Osteoblast (primary cell): ENCODE results near the gene VPS41. TPM values are rescaled to one million over a fixed set of nuclear protein-coding genes. Genes with fewer than 3 reads are reported as not detected.
A peak's percentile ranks its signal among the peaks of the same experiment; 100 is the strongest.

Experiments
- DNase-seq: peaks from one replicate; pipeline ENCODE4 v3.0.0; 2011; ENCODE audit warnings: low spot score, mixed read lengths; ENCODE audit not compliant: insufficient read length; ENCODE audit errors: missing footprints
- H2AFZ ChIP-seq: 2 replicates; pipeline ENCODE4 v1.6.0; 2011; ENCODE audit warnings: mild to moderate bottlenecking, low read length
- H3K27ac ChIP-seq: 2 replicates; pipeline ENCODE4 v1.5.1; 2011; ENCODE audit warnings: mild to moderate bottlenecking, low read depth, low read length, moderate library complexity
- H3K27me3 ChIP-seq: 2 replicates; pipeline ENCODE4 v1.6.0; 2012; ENCODE audit warnings: mild to moderate bottlenecking, control low read depth, inconsistent platforms, low read length, moderate library complexity; ENCODE audit not compliant: insufficient read depth
- H3K36me3 ChIP-seq: 2 replicates; pipeline ENCODE4 v1.5.1; 2011; ENCODE audit warnings: mild to moderate bottlenecking, low read length, control low read depth, moderate library complexity; ENCODE audit not compliant: insufficient read depth
- H3K4me1 ChIP-seq: 2 replicates; pipeline ENCODE4 v1.5.1; 2011; ENCODE audit warnings: mild to moderate bottlenecking, low read length, control low read depth, moderate library complexity; ENCODE audit not compliant: insufficient read depth
- H3K4me2 ChIP-seq: 2 replicates; pipeline ENCODE4 v1.6.0; 2011; ENCODE audit warnings: mild to moderate bottlenecking, low read length; ENCODE audit not compliant: insufficient read depth
- H3K4me3 ChIP-seq: fragments of 200-600 bp; sonication (generic); 3 replicates; pipeline ENCODE4 v1.5.1; 2012; ENCODE audit warnings: mild to moderate bottlenecking, low read length, inconsistent platforms; ENCODE audit not compliant: insufficient read depth
- H3K79me2 ChIP-seq: 2 replicates; pipeline ENCODE4 v1.6.0; 2012; ENCODE audit warnings: mild to moderate bottlenecking, low read length, control low read depth, inconsistent platforms; ENCODE audit not compliant: insufficient read depth
- H3K9me3 ChIP-seq: 2 replicates; pipeline ENCODE4 v1.5.1; 2011; ENCODE audit warnings: low read depth, low read length, control low read depth
- H4K20me1 ChIP-seq: 2 replicates; pipeline ENCODE4 v1.6.0; 2012; ENCODE audit warnings: mild to moderate bottlenecking, low read length, control low read depth; ENCODE audit not compliant: insufficient read depth
- total RNA-seq: library from RNA; depleted of rRNA; stranded (reverse); fragments of >200 nt; gene quantifications from 2 replicates; pipeline ENCODE4 v1.2.3, GENCODE V29; 2012
- TF ChIP-seq, protein P1 (sequence below): IDR thresholded peaks from 2 replicates; pipeline ENCODE4 v1.5.1; 2011; ENCODE audit warnings: mild to moderate bottlenecking, low read depth, low read length, moderate library complexity; ENCODE audit errors: extremely low read depth

Gene VPS41
- total RNA-seq, 1 donor, result 78.5 TPM

DNA sequence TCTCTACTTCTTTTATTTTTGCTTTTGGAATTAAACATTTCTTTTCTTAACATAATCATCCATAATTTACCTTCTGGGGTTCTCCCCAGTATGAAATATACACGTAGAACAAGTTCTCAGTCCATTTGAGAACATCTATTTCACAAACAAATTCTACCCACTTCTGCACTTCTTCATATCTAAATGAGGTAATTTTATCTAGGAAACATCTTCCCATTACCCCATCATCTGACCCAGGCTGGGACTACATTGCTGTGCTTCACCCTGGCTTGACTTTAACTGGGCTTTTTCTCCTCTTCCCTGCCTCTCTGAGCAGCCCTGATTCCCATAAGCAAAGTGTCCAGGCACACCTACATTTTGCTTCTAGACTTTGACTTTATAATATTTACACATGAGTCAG lies 234.5 kb downstream of the VPS41 start:
- Histone ChIP-seq H3K79me2 (no peaks in the 10 kb centered on the region), H3K9me3 (no peaks in the 10 kb centered on the region), H3K4me1 (no peaks in the 10 kb centered on the region), H4K20me1 (no peaks in the 10 kb centered on the region), H2AFZ (no peak overlapping the region), H3K4me3 (no peak overlapping the region), H3K36me3 (no peaks in the 10 kb centered on the region), H3K27me3 (no peaks in the 10 kb centered on the region), H3K27ac (no peak overlapping the region), H3K4me2 (no peak overlapping the region)
- DNase-seq, result no peak
- TF ChIP-seq, protein P1, sequence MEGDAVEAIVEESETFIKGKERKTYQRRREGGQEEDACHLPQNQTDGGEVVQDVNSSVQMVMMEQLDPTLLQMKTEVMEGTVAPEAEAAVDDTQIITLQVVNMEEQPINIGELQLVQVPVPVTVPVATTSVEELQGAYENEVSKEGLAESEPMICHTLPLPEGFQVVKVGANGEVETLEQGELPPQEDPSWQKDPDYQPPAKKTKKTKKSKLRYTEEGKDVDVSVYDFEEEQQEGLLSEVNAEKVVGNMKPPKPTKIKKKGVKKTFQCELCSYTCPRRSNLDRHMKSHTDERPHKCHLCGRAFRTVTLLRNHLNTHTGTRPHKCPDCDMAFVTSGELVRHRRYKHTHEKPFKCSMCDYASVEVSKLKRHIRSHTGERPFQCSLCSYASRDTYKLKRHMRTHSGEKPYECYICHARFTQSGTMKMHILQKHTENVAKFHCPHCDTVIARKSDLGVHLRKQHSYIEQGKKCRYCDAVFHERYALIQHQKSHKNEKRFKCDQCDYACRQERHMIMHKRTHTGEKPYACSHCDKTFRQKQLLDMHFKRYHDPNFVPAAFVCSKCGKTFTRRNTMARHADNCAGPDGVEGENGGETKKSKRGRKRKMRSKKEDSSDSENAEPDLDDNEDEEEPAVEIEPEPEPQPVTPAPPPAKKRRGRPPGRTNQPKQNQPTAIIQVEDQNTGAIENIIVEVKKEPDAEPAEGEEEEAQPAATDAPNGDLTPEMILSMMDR, result no peak

DNA sequence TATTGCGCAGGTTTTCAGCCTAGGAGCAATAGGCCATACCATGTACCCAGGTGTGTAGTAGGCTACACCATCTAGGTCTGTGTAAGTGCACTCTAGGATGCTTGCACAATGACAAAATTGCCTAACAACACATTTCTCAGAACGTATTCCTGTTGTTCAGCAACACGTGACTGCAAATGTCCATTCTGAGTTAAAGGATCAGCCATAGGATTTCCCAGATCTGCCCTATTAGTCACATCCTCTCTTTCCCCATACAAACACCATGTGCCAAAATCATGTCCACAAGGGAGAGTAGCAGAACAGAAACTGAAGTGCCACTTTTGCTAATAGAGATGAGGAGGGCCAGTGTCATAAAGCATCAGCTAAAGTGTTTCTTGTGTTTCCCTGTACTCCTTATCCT lies 235.2 kb downstream of the VPS41 start:
- Histone ChIP-seq H3K27ac (no peak overlapping the region), H3K4me1 (no peaks in the 10 kb centered on the region), H3K4me3 (no peak overlapping the region), H3K27me3 (no peaks in the 10 kb centered on the region), H4K20me1 (no peaks in the 10 kb centered on the region), H3K4me2 (peak overlapping the region; percentile 7), H3K36me3 (no peaks in the 10 kb centered on the region), H2AFZ (no peak overlapping the region), H3K79me2 (no peaks in the 10 kb centered on the region), H3K9me3 (no peaks in the 10 kb centered on the region)
- peak; percentile 38 for DNase-seq
- TF ChIP-seq, protein P1, result no peak

Other genes starting within 250 kb of the VPS41 start
- gene POU6F2, start 68.7 kb upstream of the VPS41 start, total RNA-seq, result under 0.01 TPM in 1 of 2 replicates, not detected in the other